SK-N-SH treated with all-trans-retinoic acid at 6 μM for 48 hours (cell line): ENCODE results near the gene HEXIM2.

Source experiments
- ISL1 ChIP-seq: fragments of 250-450 bp; sonication (Bioruptor Pico); IDR thresholded peaks from 2 replicates; pipeline ENCODE4 v2.1.2; 2022; ENCODE audit warnings: mild to moderate bottlenecking, moderate library complexity
- PATZ1 ChIP-seq: fragments of 250-450 bp; sonication (Bioruptor Pico); IDR thresholded peaks from 2 replicates; pipeline ENCODE4 v1.8.0; 2020; ENCODE audit warnings: mild to moderate bottlenecking, moderate library complexity, borderline replicate concordance
- SNAI2 ChIP-seq: fragments of 250-450 bp; sonication (Bioruptor Pico); IDR thresholded peaks from 2 replicates; pipeline ENCODE4 v1.5.0; 2020; ENCODE audit warnings: mild to moderate bottlenecking, moderate library complexity
- ZFP3 ChIP-seq: fragments of 250-450 bp; sonication (Bioruptor Pico); IDR thresholded peaks from 2 replicates; pipeline ENCODE4 v1.5.0; 2020; ENCODE audit warnings: mild to moderate bottlenecking, moderate library complexity
- TF ChIP-seq, protein P1 (sequence below): fragments of 250-450 bp; sonication (Bioruptor Pico); IDR thresholded peaks from 2 replicates; pipeline ENCODE4 v1.8.0; 2021; ENCODE audit warnings: low read depth, mild to moderate bottlenecking, moderate library complexity, borderline replicate concordance

DNA sequence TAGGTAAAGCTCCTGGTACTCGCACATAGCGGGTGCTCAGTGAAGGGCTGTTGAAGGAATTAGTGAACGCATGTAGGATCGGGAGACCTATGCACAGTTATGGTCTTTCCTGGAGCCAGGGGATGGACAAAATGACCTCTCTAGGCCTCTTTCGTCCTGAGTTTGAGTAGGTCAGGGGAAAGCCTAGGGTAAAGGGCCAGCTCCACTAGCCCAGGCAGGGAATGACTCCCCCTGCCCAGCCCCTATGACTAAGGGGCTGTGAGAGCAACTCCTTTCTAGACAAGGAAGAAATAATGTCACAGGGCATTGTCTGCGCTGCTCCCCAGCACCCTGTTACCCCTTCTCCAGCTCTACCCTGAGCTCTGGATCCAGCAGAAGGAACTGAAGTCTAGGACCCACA is 35.4 kb downstream of the HEXIM2 start:
- TF ChIP-seq, protein P1, sequence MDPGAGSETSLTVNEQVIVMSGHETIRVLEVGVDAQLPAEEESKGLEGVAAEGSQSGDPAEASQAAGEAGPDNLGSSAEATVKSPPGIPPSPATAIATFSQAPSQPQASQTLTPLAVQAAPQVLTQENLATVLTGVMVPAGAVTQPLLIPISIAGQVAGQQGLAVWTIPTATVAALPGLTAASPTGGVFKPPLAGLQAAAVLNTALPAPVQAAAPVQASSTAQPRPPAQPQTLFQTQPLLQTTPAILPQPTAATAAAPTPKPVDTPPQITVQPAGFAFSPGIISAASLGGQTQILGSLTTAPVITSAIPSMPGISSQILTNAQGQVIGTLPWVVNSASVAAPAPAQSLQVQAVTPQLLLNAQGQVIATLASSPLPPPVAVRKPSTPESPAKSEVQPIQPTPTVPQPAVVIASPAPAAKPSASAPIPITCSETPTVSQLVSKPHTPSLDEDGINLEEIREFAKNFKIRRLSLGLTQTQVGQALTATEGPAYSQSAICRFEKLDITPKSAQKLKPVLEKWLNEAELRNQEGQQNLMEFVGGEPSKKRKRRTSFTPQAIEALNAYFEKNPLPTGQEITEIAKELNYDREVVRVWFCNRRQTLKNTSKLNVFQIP (CRISPR knock-in tag): no peak
- no peak for TF ChIP-seq PATZ1 (CRISPR knock-in tag)
- TF ChIP-seq ZFP3: no peak
- no peak for TF ChIP-seq ISL1 (CRISPR knock-in tag)
- TF ChIP-seq SNAI2: no peak
